PC-9 (cell line): Measurements from ENCODE around the gene HEMK1. TPM values are rescaled to one million over a fixed set of nuclear protein-coding genes. Genes with fewer than 3 reads are reported as not detected.

Experiments
- BruUV-seq: library from RNA; stranded (reverse); fragments of 400-500 nt; replicated peaks from 2 replicates; lab custom pipeline; 2021; lab: Mats Ljungman, UMichigan
- CTCF ChIA-PET: fragments of 300-600 bp; sonication (Branson Sonifier 250); formaldehyde crosslinking; loops from one replicate; lab custom pipeline; 2022; ENCODE audit warnings: antibody characterized with exemption; lab: Charles Lee
- POLR2A ChIA-PET: fragments of 300-600 bp; sonication (Branson Sonifier 250); formaldehyde crosslinking; loops from one replicate; lab custom pipeline; 2022; ENCODE audit warnings: antibody characterized with exemption; ENCODE audit not compliant: unreplicated experiment; lab: Charles Lee
- DNase-seq, 2 experiments: peaks; one replicate each; pipeline versions ENCODE4 v3.0.0 to v3.0.0-alpha.2; 2015 to 2022; ENCODE audit warnings: mixed read lengths in 1 of 2
- H2AFZ ChIP-seq: fragments of 200-600 bp; sonication (generic); 2 replicates; pipeline ENCODE4 v1.8.1; 2017; ENCODE audit warnings: antibody characterized with exemption
- H3F3A ChIP-seq: fragments of 200-600 bp; sonication (generic); 2 replicates; pipeline ENCODE4 v1.8.1; 2017; ENCODE audit warnings: antibody characterized with exemption, mild to moderate bottlenecking, low read depth; ENCODE audit not compliant: insufficient read depth
- H3K27ac ChIP-seq: fragments of 200-600 bp; sonication (generic); 2 replicates; pipeline ENCODE4 v1.6.1; 2016; ENCODE audit warnings: mixed run types
- H3K27me3 ChIP-seq: fragments of 200-600 bp; sonication (generic); 2 replicates; pipeline ENCODE4 v1.6.1; 2016; ENCODE audit warnings: low read depth, mixed run types; ENCODE audit not compliant: insufficient read depth
- H3K36me3 ChIP-seq: fragments of 200-600 bp; sonication (generic); 2 replicates; pipeline ENCODE4 v1.6.1; 2016; ENCODE audit warnings: low read depth, mixed run types
- H3K4me1 ChIP-seq: fragments of 200-600 bp; sonication (generic); replicated peaks from 2 replicates; pipeline ENCODE4 v1.6.1; 2016; ENCODE audit warnings: mixed run types; ENCODE audit not compliant: insufficient read depth
- H3K4me2 ChIP-seq: fragments of 200-600 bp; sonication (generic); 2 replicates; pipeline ENCODE4 v1.6.1; 2017; ENCODE audit warnings: mixed run types
- H3K4me3 ChIP-seq: fragments of 200-600 bp; sonication (generic); 2 replicates; pipeline ENCODE4 v1.6.1; 2016; ENCODE audit warnings: mixed run types
- H3K79me2 ChIP-seq: fragments of 200-600 bp; sonication (generic); 2 replicates; pipeline ENCODE4 v1.6.1; 2017; ENCODE audit warnings: low read depth, mixed run types
- H3K9me2 ChIP-seq: fragments of 200-600 bp; sonication (generic); 2 replicates; pipeline ENCODE4 v1.8.1; 2017; ENCODE audit warnings: mild to moderate bottlenecking; ENCODE audit not compliant: insufficient read depth
- H3K9me3 ChIP-seq: fragments of 200-600 bp; sonication (generic); 2 replicates; pipeline ENCODE4 v1.8.1; 2016; ENCODE audit warnings: low read depth; ENCODE audit not compliant: insufficient read depth
- H4K20me1 ChIP-seq: fragments of 200-600 bp; sonication (generic); 2 replicates; pipeline ENCODE4 v1.8.1; 2017; ENCODE audit not compliant: insufficient read depth
- EZH2 ChIP-seq: fragments of 200-600 bp; sonication (generic); IDR thresholded peaks from 2 replicates; pipeline ENCODE4 v1.8.0; 2017; ENCODE audit warnings: antibody characterized with exemption, low read depth
- intact Hi-C: fragments of 100-400 bp; cut with micrococcal nuclease; formaldehyde crosslinking; loops from one replicate; pipeline ENCODE4 v1.10.0; 2022; ENCODE audit not compliant: unreplicated experiment
- total RNA-seq: library from RNA; stranded (reverse); gene quantifications from 2 replicates; pipeline ENCODE4 v1.2.3, GENCODE V29; 2021
- TF ChIP-seq, protein P1 (sequence below): fragments of 200-600 bp; sonication (generic); conservative IDR thresholded peaks from 2 replicates; pipeline ENCODE4 v1.6.1; 2017; ENCODE audit warnings: mixed run types, antibody characterized with exemption, mild to moderate bottlenecking, moderate library complexity

The HEMK1 gene
- total RNA-seq, 1 experiment from 2014 or later, result 20.6 TPM

GRCh38 chr3:50567386-50568167, 1.7 kb upstream of the HEMK1 start, which contains the start of gene C3orf18:
Gene C3orf18 (minus strand): TSS chr3:50567747. CDS start chr3:50565699, 2,048 bp downstream.
- H3K36me3 ChIP-seq, result no peaks in the 10 kb centered on the region
- peaks cover 13% of the 10 kb centered on the region for H3K4me1 ChIP-seq
- peak within 1 kb of the TSS; percentile 77 for H2AFZ ChIP-seq
- CTCF ChIA-PET, result interaction anchor here (0.6 kb wide), 1 partner anchor 341 kb away, joined by 8 read pairs; no protein-coding TSS in a partner anchor
- no peak for TF ChIP-seq EZH2
- TF ChIP-seq, protein P1, sequence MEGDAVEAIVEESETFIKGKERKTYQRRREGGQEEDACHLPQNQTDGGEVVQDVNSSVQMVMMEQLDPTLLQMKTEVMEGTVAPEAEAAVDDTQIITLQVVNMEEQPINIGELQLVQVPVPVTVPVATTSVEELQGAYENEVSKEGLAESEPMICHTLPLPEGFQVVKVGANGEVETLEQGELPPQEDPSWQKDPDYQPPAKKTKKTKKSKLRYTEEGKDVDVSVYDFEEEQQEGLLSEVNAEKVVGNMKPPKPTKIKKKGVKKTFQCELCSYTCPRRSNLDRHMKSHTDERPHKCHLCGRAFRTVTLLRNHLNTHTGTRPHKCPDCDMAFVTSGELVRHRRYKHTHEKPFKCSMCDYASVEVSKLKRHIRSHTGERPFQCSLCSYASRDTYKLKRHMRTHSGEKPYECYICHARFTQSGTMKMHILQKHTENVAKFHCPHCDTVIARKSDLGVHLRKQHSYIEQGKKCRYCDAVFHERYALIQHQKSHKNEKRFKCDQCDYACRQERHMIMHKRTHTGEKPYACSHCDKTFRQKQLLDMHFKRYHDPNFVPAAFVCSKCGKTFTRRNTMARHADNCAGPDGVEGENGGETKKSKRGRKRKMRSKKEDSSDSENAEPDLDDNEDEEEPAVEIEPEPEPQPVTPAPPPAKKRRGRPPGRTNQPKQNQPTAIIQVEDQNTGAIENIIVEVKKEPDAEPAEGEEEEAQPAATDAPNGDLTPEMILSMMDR, result no peak
- no peaks in the 10 kb centered on the region for H3K27me3 ChIP-seq
- no peaks in the 10 kb centered on the region for H4K20me1 ChIP-seq
- no peak within 1 kb of the TSS for H3K27ac ChIP-seq
- POLR2A ChIA-PET, result interaction anchor here (0.6 kb wide), 2 partner anchors 22 to 44 kb away, joined by 6 read pairs; partner anchors contain the start of gene CISH
- H3K4me2 ChIP-seq, result peak within 1 kb of the TSS; percentile 88
- no peaks in the 10 kb centered on the region for H3K9me3 ChIP-seq
- intact Hi-C loops, result no loop called here
- peaks cover 10% of the 10 kb centered on the region; the same call in 1 of the 2 replicates for H3F3A ChIP-seq
- H3K79me2 ChIP-seq, result peaks cover 11% of the 10 kb centered on the region; the same call in 1 of the 2 replicates
- BruUV-seq, result no TSS peak
- H3K9me2 ChIP-seq, result no peaks in the 10 kb centered on the region
- H3K4me3 ChIP-seq, result peak within 1 kb of the TSS; percentile 94; the same call in 1 of the 2 replicates
- DNase-seq, result peak; percentile 60 to 89

DNA sequence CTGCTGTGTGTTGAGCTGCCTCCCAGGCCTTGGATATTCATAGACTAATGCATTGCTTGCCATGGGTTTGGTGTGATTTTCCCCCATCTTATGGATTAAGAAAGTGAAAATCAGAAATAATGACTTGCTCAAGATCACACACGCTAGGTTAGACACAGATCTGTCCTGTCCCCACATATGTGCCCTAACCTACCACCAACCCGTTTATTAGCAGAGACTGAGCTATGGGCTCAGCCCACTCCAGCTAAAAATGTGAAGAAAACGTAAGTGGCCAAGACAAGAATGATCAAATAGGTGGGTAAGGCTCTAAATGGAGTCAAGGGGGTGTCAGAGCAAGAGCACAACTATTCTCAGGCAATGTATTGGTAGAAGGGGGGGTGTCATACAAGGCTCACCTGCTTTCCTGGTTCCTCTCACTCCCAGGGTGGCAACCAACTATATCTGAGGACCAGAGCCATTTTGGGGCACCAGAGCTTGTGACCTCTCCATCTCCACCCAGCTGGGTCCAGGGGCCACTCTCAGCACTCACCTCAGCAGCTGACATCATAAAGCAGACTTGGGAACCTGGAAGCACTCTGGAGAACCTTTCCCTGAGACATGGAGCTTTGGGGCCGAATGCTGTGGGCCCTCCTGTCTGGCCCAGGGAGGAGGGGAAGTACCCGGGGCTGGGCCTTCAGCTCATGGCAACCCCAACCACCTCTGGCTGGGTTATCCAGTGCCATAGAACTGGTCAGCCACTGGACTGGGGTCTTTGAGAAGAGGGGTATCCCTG, 1.4 kb downstream of the HEMK1 start:
- H3K4me1 ChIP-seq, result peaks cover 13% of the 10 kb centered on the region
- no peak overlapping the region for H3K27ac ChIP-seq
- no peak for TF ChIP-seq EZH2
- TF ChIP-seq, protein P1, result no peak
- intact Hi-C loops, result no loop called here
- POLR2A ChIA-PET, result interaction anchor here (0.5 kb wide), 1 partner anchor 24 kb away, joined by 3 read pairs; no protein-coding TSS in a partner anchor
- no peaks in the 10 kb centered on the region for H3K9me3 ChIP-seq
- peaks cover 11% of the 10 kb centered on the region; the same call in 1 of the 2 replicates for H3K79me2 ChIP-seq
- no peak overlapping the region for H2AFZ ChIP-seq
- H3K4me3 ChIP-seq, result peak overlapping the region; percentile 94; the same call in 1 of the 2 replicates
- peak overlapping the region; percentile 88 for H3K4me2 ChIP-seq
- no TSS peak for BruUV-seq
- no peaks in the 10 kb centered on the region for H3K9me2 ChIP-seq
- CTCF ChIA-PET, result interaction anchor here (0.7 to 1.6 kb wide), 3 partner anchors 21 to 45 kb away, joined by 3 to 6 read pairs (median 5); no protein-coding TSS in a partner anchor
- no peaks in the 10 kb centered on the region for H4K20me1 ChIP-seq
- peaks cover 10% of the 10 kb centered on the region; the same call in 1 of the 2 replicates for H3F3A ChIP-seq
- no peak for DNase-seq
- H3K36me3 ChIP-seq, result no peaks in the 10 kb centered on the region
- no peaks in the 10 kb centered on the region for H3K27me3 ChIP-seq

GRCh38 chr3:50571486-50571885, 2.2 kb downstream of the HEMK1 start:
- Histone ChIP-seq H3K9me2 (no peaks in the 10 kb centered on the region), H3K9me3 (no peaks in the 10 kb centered on the region), H3K36me3 (no peaks in the 10 kb centered on the region), H3K27ac (no peak overlapping the region), H3K27me3 (no peaks in the 10 kb centered on the region), H3K79me2 (peaks cover 11% of the 10 kb centered on the region; the same call in 1 of the 2 replicates), H4K20me1 (no peaks in the 10 kb centered on the region), H3F3A (peaks cover 10% of the 10 kb centered on the region; the same call in 1 of the 2 replicates), H3K4me2 (no peak overlapping the region), H3K4me3 (no peak overlapping the region), H3K4me1 (peaks cover 13% of the 10 kb centered on the region), H2AFZ (no peak overlapping the region)
- no peak for DNase-seq
- TF ChIP-seq, protein P1, result no peak
- TF ChIP-seq EZH2, result no peak
- no TSS peak for BruUV-seq
- ChIA-PET CTCF (interaction anchor here (0.6 to 1.6 kb wide), 2 partner anchors 40 to 44 kb away, joined by 5 to 6 read pairs; partner anchors contain the start of gene CISH), POLR2A (interaction anchor here (0.5 kb wide), 2 partner anchors 23 to 272 kb away, joined by 3 to 6 read pairs; no protein-coding TSS in a partner anchor)
- intact Hi-C loops, result no loop called here
